Lower leg skin (tissue), 4 donors: ENCODE data around the gene FGF11. TPM values are rescaled to one million over a fixed set of nuclear protein-coding genes. Genes with fewer than 3 reads are reported as not detected.

Experiments
- DNase-seq, 2 donors: peaks; one replicate each; pipeline ENCODE4 v3.0.0-alpha.2; 2019; ENCODE audit warnings: low spot score in 2 of 2
- H3K4me3 ChIP-seq: fragments of 200-600 bp; sonication (generic); 2 replicates; pipeline ENCODE4 v1.5.1; 2017; ENCODE audit warnings: mild to moderate bottlenecking, low read depth; ENCODE audit not compliant: poor library complexity, severe bottlenecking
- POLR2A ChIP-seq, 2 donors: fragments of 450-650 bp; IDR thresholded peaks; one replicate each; pipeline ENCODE4 v1.6.1; 2016 to 2017; ENCODE audit warnings: antibody characterized with exemption in 2 of 2, mild to moderate bottlenecking in 1 of 2, moderate library complexity in 1 of 2
- WGBS, 2 donors: methylation state at CpG; one replicate each; pipeline ENCODE4 v1.1.5; 2018; 5-methylcytosine and 5-hydroxymethylcytosine counted together
- intact Hi-C: fragments of 100-400 bp; cut with DNase I; formaldehyde crosslinking; loops from one replicate; pipeline ENCODE4 v1.15.0; 2023; ENCODE audit warnings: low total_unique reads
- total RNA-seq, 4 donors: library from RNA; depleted of rRNA; stranded (reverse); fragments of >200 nt; gene quantifications; one replicate each; pipeline ENCODE4 v1.1.0, GENCODE V29; 2016
- TF ChIP-seq, protein P1 (sequence below), 3 donors: fragments of 450-650 bp; IDR thresholded peaks; one replicate each; pipeline ENCODE4 v1.5.1; 2016; ENCODE audit warnings: antibody characterized with exemption in 3 of 3, mild to moderate bottlenecking in 3 of 3, moderate library complexity in 2 of 3

The FGF11 gene
- total RNA-seq, 4 donors from 2014 or later: 12.5 to 15.0 (median 13.9) TPM

DNA sequence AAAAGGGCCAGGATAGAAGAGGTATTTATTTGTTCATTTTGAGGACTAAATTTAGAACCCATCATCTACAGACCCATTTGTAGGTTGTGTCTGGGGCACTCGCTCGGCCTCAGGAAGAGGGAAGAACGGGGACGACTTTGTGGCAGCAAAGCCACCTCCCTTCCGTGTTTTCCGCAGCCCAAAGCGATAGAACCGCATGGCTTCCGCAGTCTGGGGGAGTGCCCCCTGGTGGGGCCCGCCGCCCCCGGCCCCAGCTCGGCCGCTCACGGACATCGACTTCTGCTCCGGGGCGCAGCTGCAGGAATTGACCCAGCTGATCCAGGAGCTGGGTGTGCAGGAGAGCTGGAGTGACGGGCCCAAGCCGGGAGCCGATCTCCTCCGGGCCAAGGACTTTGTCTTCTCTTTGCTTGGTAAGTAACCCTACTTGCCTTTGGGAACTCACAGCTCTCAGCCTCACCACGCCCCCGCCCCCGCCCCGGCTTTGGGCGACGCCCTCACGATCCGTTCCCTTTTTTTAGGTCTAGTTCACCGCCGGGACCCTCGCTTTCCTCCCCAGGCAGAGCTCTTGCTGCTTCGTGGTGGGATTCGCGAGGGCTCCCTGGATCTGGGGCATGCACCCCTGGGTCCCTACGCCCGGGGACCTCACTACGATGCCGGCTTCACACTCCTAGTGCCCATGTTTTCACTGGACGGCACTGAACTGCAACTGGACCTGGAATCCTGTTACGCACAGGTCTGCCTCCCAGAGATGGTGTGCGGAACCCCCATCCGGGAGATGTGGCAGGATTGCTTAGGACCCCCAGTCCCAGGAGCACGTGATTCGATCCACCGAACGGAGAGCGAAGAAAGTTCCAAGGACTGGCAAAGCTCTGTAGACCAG, 3.4 kb upstream of the FGF11 start:
- WGBS, 2 donors: 6 to 8% methylated on average over 39 to 47 of the region's 49 CpGs
- peak; percentile 54 to 93 for DNase-seq
- intact Hi-C loops: loop anchor here (10.0 kb wide), 1 partner anchor 129 kb away; the partner anchor contains the start of gene SENP3
- H3K4me3 ChIP-seq: peak overlapping the region; percentile 22
- TF ChIP-seq POLR2A (IDR thresholded peaks at IDR 0.05): no peak
- TF ChIP-seq, protein P1, sequence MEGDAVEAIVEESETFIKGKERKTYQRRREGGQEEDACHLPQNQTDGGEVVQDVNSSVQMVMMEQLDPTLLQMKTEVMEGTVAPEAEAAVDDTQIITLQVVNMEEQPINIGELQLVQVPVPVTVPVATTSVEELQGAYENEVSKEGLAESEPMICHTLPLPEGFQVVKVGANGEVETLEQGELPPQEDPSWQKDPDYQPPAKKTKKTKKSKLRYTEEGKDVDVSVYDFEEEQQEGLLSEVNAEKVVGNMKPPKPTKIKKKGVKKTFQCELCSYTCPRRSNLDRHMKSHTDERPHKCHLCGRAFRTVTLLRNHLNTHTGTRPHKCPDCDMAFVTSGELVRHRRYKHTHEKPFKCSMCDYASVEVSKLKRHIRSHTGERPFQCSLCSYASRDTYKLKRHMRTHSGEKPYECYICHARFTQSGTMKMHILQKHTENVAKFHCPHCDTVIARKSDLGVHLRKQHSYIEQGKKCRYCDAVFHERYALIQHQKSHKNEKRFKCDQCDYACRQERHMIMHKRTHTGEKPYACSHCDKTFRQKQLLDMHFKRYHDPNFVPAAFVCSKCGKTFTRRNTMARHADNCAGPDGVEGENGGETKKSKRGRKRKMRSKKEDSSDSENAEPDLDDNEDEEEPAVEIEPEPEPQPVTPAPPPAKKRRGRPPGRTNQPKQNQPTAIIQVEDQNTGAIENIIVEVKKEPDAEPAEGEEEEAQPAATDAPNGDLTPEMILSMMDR (IDR thresholded peaks at IDR 0.05): no peak

DNA sequence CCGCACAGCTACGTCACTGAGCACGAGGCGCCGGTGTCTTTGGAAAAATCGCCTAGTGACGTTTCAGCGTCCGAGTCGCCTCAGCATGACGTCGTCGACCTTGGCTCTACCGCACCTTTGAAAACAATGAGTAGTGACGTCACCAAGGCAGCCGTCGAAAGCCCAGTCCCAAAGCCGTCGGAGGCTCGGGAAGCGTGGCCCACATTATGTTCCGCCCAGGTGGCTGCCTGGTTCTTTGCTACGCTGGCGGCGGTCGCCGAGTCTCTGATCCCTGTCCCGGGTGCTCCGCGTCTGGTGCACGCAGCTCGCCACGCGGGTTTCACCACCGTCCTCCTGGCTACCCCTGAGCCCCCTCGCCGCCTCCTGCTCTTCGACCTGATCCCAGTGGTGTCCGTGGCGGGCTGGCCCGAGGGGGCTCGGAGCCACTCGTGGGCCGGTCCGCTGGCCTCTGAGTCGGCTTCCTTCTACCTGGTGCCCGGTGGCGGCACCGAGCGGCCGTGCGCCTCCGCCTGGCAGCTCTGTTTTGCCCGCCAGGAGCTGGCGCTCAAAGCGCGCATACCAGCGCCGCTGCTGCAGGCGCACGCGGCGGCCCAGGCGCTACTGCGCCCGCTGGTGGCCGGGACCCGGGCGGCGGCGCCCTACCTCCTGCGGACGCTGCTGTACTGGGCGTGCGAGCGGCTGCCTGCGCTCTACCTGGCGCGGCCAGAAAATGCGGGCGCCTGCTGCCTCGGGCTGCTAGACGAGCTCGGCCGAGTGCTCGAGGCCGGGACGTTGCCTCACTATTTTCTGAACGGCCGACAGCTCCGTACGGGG, 2.5 kb upstream of the FGF11 start:
- DNase-seq: peak; percentile 58 to 95
- intact Hi-C loops: loop anchor here (10.0 kb wide), 1 partner anchor 128 kb away; the partner anchor contains the start of gene SENP3
- no peak overlapping the region for H3K4me3 ChIP-seq
- no peak for TF ChIP-seq POLR2A (IDR thresholded peaks at IDR 0.05)
- TF ChIP-seq, protein P1 (IDR thresholded peaks at IDR 0.05): no peak
- WGBS, 2 donors: 5 to 6% methylated on average over 39 to 51 of the region's 92 CpGs

DNA sequence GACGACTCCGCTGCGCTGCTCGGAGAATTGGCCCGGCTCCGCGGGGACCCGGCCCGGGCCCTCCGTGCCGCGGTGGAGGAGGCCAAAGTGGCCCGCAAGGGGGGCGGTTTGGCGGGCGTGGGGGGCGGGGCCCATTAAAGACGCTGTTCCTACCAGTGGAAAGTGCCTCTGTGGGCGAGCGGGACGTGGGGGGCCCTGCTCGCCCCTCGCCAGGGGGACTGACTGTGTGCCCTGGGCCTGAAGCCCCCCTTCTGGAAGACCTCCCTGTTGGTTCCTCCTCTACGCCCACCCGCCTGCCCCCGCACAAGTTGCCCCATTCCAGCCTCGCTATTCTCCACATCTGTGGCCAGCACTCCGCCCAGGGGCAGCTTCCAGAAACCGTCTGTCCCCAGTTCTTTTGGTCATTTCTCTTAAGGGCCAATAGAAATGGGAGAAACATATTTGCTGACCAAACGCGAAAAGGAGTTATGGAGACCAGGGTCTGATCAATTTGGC, 1.9 kb upstream of the FGF11 start:
- intact Hi-C loops: loop anchor here (10.0 kb wide), 1 partner anchor 127 kb away; the partner anchor contains the start of gene SENP3
- TF ChIP-seq POLR2A (IDR thresholded peaks at IDR 0.05): no peak
- TF ChIP-seq, protein P1 (IDR thresholded peaks at IDR 0.05): no peak
- no peak for DNase-seq

DNA sequence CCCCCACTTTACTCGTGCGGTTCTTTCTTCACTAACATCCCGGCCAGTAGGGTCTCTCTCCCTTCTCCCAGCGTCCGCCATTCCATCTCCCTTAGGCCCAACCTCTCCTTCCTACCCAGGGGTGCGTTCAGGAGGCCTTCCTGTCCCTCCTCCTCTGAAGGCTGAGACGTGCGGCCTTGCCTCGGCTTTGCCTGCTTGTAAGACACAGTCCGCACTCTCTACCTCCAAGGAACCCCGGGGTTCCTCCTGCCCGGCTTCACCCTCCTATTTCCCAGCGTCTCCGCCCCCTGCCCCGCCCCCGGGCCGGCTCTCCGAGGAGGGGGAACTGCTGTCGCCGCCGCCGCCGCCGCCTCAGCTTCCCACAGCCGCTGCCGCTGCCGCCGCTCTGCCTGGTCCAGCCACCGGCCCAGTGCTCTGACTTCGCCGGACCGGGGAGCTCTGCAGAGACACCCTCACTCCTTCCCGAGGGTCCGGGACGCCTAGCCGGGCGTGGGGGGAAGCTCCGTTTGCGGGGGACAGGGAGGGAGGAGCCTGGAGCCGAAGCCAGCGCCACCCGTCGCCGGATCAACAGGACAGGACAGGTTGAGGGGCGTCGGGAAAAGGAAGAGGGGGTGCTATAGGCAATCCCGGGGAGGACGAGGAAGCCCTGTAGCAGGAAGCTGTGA, 1.2 kb upstream of the FGF11 start:
- peak in 1 of 2 donors; percentile 72 for DNase-seq
- peak overlapping the region; percentile 22 for H3K4me3 ChIP-seq
- no peak for TF ChIP-seq POLR2A (IDR thresholded peaks at IDR 0.05)
- TF ChIP-seq, protein P1 (IDR thresholded peaks at IDR 0.05): no peak
- intact Hi-C loops: loop anchor here (10.0 kb wide), 1 partner anchor 127 kb away; the partner anchor contains the start of gene SENP3
- WGBS, 2 donors: 4 to 12% methylated on average over 36 to 48 of the region's 48 CpGs

More for the DNA sequence above, 1.9 kb upstream of the FGF11 start:
- WGBS, 2 donors: 17 to 24% methylated on average over 22 to 23 of the region's 31 CpGs
- H3K4me3 ChIP-seq: no peak overlapping the region
